Nephron (organoid): Measurements from ENCODE around the gene GALR3.
A peak's percentile ranks its signal among the peaks of the same experiment; 100 is the strongest.

Source experiments
- H3K27ac Mint-ChIP-seq, 3 experiments: 2 replicates each; pipeline ENCODE4 v1.8.0; 2020; ENCODE audit warnings: mixed read lengths in 3 of 3, mild to moderate bottlenecking in 2 of 3, moderate library complexity in 1 of 3
- H3K27me3 Mint-ChIP-seq: 2 replicates; pipeline ENCODE4 v1.8.0; 2021; ENCODE audit warnings: low read depth, mild to moderate bottlenecking, moderate library complexity, mixed read lengths
- H3K36me3 Mint-ChIP-seq: 2 replicates; pipeline ENCODE4 v1.8.0; 2020; ENCODE audit warnings: low read depth, mixed read lengths
- H3K4me1 Mint-ChIP-seq: 2 replicates; pipeline ENCODE4 v1.8.0; 2020; ENCODE audit warnings: mixed read lengths
- H3K4me3 Mint-ChIP-seq, 3 experiments: 2 replicates each; pipeline ENCODE4 v1.8.0; 2020; ENCODE audit warnings: mild to moderate bottlenecking in 3 of 3, mixed read lengths in 3 of 3, moderate library complexity in 2 of 3
- H3K9me3 Mint-ChIP-seq: 2 replicates; pipeline ENCODE4 v1.8.0; 2020; ENCODE audit warnings: mixed read lengths
- CTCF ChIP-seq, 3 experiments: fragments of 200-600 bp; sonication (generic); IDR thresholded peaks; one replicate each; pipeline ENCODE4 v1.5.0; 2021; ENCODE audit warnings: antibody characterized with exemption in 3 of 3; ENCODE audit not compliant: unreplicated experiment in 3 of 3

The GALR3 gene

GRCh38 chr22:37802310-37803194 is 20.6 kb upstream of the GALR3 start:
- H3K4me3 Mint-ChIP-seq, result peak overlapping the region; percentile 88 to 90 (median 90)
- peaks cover 6% of the 10 kb centered on the region for H3K27me3 Mint-ChIP-seq
- H3K27ac Mint-ChIP-seq, result peak overlapping the region; percentile 96 to 99 (median 98)
- H3K36me3 Mint-ChIP-seq, result no peaks in the 10 kb centered on the region
- no peaks in the 10 kb centered on the region for H3K9me3 Mint-ChIP-seq
- peak in 1 of 3 experiments; percentile 30 for TF ChIP-seq CTCF (IDR thresholded peaks at IDR 0.05; ENCODE audit: unreplicated experiment in 3 of 3)
- peaks cover 17% of the 10 kb centered on the region for H3K4me1 Mint-ChIP-seq

GRCh38 chr22:37803195-37803638 is 20.0 kb upstream of the GALR3 start:
- no peaks in the 10 kb centered on the region for H3K9me3 Mint-ChIP-seq
- H3K4me3 Mint-ChIP-seq, result peak overlapping the region; percentile 88 to 90 (median 90)
- peaks cover 18% of the 10 kb centered on the region for H3K4me1 Mint-ChIP-seq
- peaks cover 6% of the 10 kb centered on the region for H3K27me3 Mint-ChIP-seq
- TF ChIP-seq CTCF (IDR thresholded peaks at IDR 0.05; ENCODE audit: unreplicated experiment in 3 of 3), result no peak
- H3K36me3 Mint-ChIP-seq, result no peaks in the 10 kb centered on the region
- peak overlapping the region; percentile 96 to 99 (median 98) for H3K27ac Mint-ChIP-seq

GRCh38 chr22:37803639-37804351 is 19.4 kb upstream of the GALR3 start:
- TF ChIP-seq CTCF (IDR thresholded peaks at IDR 0.05; ENCODE audit: unreplicated experiment in 3 of 3), result no peak
- H3K27ac Mint-ChIP-seq, result peak overlapping the region; percentile 96 to 99 (median 98)
- peak overlapping the region; percentile 88 to 90 (median 90) for H3K4me3 Mint-ChIP-seq
- H3K9me3 Mint-ChIP-seq, result no peaks in the 10 kb centered on the region
- H3K27me3 Mint-ChIP-seq, result peaks cover 6% of the 10 kb centered on the region
- no peaks in the 10 kb centered on the region for H3K36me3 Mint-ChIP-seq
- H3K4me1 Mint-ChIP-seq, result peaks cover 20% of the 10 kb centered on the region

GRCh38 chr22:37804352-37804880 is 18.8 kb upstream of the GALR3 start:
- Mint-ChIP-seq H3K36me3 (no peaks in the 10 kb centered on the region), H3K27me3 (peaks cover 6% of the 10 kb centered on the region), H3K27ac (peak overlapping the region; percentile 96 to 99 (median 98)), H3K9me3 (no peaks in the 10 kb centered on the region), H3K4me3 (peak overlapping the region; percentile 88 to 90 (median 90)), H3K4me1 (peaks cover 20% of the 10 kb centered on the region)
- no peak for TF ChIP-seq CTCF (IDR thresholded peaks at IDR 0.05; ENCODE audit: unreplicated experiment in 3 of 3)

GRCh38 chr22:37804881-37805809 is 18.0 kb upstream of the GALR3 start:
- peaks cover 25% of the 10 kb centered on the region for H3K4me1 Mint-ChIP-seq
- peaks cover 6% of the 10 kb centered on the region for H3K27me3 Mint-ChIP-seq
- TF ChIP-seq CTCF (IDR thresholded peaks at IDR 0.05; ENCODE audit: unreplicated experiment in 3 of 3), result no peak
- H3K9me3 Mint-ChIP-seq, result no peaks in the 10 kb centered on the region
- no peaks in the 10 kb centered on the region for H3K36me3 Mint-ChIP-seq
- peak overlapping the region; percentile 72 to 90 (median 89) for H3K27ac Mint-ChIP-seq
- peak overlapping the region; percentile 93 to 99 (median 97) for H3K4me3 Mint-ChIP-seq
